LoVo (cell line): ENCODE data around the gene ADAMTS2.

Source experiments
- DNase-seq: peaks from one replicate; pipeline ENCODE4 v3.0.0-alpha.2; 2016; ENCODE audit warnings: low spot score

The ADAMTS2 gene

DNA sequence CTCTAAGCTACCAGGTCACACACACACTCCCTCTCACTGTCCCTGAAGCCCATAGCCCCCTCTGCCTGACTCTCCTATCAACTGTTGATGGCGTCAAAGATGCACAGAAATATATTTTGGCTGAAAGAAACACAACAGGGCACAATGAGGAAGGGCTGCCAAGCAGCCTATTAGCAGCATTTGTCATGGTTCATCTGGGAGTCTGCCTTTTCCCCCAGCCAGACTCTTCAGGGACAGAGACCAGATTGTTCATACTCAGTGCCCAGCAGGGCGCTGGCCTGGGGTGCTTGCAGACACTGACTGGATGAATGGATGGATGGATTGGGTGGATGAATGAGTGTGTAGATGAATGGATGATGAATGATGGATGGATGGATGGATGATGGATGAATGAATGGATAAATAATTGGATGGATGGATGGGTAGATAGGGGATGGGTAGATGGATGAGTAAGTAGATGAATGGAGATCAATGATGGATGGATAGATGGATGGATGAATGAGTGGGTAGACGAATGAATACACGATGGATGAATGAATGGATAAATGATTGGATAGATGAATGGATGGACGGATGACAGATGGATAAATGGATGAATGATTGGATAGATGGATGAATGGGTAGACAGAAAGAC lies 90.5 kb downstream of the ADAMTS2 start:
- no peak for DNase-seq

DNA sequence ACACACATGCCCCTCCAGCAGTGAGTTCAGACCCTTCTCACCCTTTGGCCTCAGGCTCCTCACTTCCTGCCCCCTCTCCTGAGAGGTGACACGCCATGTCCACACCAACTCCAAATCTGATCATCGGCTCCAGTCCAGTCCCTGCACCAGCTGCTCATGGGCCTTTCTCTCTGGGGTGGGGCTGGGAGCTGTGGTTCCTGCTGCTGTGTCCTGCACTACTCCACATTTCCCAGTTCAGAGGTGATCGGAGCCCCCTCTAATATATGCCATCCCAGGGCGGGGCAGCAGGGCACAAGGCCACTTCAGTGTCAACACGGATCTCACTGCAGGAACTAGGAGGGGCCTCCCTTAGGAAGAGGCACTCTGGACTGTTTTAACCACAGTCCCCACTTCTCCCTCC lies 91.5 kb downstream of the ADAMTS2 start:
- no peak for DNase-seq

DNA sequence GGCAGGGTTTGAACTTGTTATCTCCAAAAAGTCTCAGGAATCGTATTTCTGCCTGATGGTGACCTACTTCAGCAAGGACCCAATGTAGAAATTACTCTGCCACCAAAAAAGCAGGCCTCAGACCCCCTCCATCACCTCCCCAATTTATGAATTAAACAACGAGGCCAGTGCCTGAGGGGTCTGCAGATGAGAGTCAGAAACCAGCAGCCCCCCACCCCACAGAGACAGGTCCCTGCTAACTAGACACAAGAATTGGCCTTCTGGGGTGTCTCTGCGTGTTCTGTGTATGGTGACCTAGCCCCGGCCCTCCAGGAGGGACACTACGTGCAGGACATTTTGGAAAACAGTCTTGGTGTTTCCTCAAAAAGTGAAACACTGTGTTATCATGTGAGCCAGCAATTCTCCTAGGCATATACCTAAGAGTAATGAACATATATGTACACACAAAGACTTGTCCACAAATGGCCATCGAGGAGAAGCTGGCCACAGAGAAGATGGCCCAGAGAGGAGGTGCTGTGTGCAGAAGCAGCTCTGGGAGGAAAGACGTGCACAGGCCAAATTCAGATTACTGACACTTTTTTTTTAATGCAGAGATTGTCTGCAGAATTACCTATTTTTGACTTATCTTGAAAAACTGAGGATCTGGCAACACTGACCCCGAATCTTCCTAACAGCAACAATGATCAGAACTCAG lies 93.8 kb downstream of the ADAMTS2 start:
- DNase-seq = no peak

DNA sequence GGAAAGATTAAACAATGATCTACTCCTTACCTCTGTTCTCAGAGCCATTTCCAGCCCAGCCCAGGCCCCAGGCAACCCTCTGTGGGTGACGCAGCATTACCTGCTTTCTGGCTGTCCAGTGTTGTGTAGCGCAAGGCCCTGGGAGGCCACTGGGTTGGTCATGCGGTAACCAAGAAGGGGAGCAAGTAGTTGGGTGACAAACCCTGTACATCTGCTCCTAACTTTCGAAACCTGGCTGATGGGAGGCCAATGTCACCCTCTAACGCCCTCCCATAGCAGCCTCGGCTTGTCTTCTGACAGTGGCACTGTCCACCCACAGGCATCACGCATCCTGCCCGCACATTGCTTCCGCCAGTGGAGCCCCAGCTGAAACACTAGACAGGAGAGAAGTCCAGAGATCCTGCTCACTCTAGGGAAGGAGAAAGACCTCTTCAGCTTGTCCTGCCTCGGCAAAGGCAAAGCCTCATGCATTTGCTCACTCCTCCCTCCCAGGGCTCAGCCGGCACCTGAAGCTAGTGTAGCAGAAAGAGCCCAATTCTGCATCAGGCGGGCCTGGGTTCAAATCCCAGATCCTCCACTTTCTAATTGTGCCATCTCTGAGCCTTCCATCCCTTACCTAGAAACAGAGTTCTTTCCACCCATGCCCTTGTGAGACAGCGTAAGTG lies 94.6 kb downstream of the ADAMTS2 start:
- DNase-seq = no peak

DNA sequence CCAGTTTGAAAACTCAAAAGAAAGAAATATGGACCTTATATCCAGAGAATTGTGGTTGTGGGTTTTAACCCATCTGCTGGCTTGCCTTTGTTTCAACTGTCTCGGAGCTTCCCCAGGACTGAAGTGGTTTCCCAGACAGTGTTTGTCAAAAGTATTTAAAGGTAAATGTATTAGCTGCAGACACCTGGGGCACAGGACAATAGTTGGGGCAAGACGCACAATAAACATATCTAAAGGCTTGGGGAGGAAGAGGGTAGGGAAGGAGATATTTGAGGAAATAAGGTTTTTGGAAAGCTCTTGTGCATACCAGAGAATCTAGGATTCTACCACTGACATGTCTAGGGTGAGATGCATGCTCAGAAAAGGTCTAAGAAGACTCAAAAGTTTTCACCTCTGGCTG lies 99.0 kb downstream of the ADAMTS2 start:
- DNase-seq = no peak

DNA sequence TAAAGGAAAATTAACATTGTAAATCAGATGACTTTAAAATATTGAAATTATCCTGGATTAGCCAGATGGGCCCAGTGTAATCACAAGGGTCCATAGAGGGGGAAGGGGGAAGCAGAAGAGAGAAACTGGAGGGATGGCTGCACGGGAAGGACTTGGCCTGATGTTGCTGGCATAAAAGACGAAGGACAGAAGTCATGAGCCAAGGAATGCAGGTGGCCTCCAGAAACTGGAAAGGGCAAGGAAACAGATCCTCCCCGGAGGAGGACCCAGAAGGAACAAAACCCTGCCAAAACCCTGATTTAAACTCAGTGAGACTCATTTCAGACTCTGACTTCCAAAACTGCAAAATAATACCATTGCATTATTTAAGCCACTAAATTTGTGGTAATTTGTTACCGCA lies 100.2 kb downstream of the ADAMTS2 start:
- no peak for DNase-seq

DNA sequence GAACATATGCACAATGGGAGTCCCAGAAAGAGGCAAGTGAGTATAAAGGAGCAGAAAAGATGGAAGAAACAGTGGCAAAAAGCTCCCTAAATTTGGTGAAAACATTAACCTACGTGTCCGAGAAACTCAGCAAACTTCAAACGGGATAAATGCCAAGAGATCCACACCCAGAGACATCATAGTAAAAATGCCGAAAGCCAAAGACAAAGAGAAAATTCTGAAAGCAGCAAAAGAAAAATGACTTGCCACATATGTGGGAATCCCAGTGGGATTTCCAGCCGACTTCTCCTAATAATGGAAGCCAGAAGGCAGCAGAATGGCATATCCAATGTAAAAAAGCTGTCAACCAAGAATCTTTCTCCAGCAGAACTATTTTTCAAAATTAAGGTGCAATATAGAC lies 101.2 kb downstream of the ADAMTS2 start:
- no peak for DNase-seq

DNA sequence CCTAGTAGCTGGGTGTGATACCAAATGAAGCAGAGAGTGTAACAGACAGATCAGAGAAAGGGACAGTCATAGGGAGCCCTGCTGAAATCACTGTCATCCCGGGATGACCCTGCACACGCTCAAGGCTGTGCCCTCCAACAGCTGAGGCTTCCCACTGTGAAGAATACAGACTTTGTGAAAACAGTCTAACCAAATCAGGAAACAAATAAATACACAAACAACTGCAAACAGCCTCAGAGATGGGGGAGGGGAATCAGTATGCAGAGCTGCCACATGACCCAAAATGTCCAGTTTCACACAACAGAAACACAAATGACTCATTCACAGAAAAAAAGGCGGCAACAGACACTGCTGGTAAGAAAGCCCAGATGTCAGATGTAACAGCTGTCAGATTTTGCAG lies 101.9 kb downstream of the ADAMTS2 start:
- DNase-seq = no peak

DNA sequence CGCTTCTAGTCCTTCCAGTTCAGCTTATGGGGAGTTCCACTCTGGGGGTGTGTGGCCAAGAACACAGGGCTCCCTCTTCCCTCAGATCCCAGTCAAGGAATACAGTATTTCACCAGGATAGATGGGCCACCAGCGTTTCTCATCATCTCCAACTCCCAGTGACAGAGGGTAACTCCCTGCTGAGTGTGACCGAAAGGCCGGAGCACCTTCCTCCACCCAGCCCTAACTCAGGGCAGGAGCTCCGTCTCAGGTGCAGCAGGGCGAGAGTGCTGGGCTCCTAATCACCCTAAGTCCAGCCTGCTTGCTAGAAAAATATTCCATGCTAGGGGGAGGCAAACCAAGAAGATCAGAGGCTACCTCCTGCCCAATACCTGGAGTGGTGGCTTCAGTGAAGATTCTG lies 102.6 kb downstream of the ADAMTS2 start:
- DNase-seq = no peak

DNA sequence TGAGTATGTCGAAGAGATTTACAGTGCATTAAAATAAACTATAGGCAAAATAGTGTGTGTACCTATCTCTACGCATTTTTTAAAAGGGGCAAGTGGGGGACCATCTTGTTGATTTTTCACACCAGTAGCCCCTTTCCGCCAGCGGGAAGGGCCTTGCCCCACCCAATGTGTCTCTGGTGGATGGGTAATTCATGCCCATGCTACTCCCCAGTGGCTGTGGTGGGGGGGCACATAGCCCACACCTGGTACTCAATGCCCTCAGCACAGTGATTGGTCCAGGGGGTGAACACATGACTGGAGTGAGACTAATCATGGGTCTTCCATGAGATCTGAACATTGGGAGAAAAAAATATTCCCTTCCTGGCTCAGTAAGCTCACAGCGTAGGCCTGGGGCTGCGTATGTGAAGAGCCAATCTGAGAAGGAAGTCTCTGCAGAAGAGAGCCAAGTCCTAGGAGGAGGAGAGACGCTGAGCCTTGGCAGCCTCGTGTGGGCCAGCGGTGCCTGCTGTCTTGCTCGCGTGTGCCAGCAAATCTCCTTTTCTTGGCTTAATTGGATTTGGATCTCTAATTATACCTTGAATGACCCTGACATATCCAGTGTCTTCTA lies 103.4 kb downstream of the ADAMTS2 start:
- DNase-seq = no peak

DNA sequence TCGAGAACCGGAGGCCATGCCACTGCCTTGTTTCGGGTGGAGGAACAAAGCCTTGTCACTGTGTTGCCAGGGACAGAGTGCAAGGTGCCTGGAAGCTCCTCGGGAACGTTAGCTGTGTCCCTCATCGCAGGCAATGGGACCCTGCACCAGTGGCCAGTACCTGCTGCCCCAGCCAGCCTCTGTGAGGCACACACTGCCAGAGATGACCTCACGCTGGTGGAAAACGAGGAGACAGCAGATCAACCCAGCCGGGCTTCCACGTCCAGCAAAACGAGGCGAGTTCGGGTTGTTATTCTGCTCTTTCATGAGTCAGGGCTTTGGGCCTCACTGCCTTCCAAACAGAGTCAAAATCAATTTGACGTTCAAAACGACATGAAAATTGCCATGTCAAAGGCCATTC lies 104.1 kb downstream of the ADAMTS2 start:
- no peak for DNase-seq

DNA sequence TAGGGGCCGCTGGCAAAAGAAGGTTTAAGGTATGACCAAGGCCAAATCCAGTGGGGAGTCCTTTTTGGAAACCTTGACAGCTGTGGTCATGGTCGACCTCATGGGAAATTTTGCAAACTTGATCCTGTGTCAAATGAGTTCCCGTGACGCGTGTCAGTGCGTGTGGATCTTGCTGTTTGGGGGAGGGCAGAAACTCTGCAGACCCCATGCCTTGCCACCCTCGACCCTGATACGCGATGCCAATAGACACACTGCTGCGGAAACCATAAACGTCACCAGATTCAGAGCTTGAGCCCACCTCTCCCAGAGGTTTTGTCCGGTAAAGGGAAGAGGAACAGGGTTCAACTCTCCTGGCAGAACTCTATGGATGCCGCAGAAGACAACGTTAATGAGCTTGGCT lies 104.7 kb downstream of the ADAMTS2 start:
- DNase-seq = no peak

DNA sequence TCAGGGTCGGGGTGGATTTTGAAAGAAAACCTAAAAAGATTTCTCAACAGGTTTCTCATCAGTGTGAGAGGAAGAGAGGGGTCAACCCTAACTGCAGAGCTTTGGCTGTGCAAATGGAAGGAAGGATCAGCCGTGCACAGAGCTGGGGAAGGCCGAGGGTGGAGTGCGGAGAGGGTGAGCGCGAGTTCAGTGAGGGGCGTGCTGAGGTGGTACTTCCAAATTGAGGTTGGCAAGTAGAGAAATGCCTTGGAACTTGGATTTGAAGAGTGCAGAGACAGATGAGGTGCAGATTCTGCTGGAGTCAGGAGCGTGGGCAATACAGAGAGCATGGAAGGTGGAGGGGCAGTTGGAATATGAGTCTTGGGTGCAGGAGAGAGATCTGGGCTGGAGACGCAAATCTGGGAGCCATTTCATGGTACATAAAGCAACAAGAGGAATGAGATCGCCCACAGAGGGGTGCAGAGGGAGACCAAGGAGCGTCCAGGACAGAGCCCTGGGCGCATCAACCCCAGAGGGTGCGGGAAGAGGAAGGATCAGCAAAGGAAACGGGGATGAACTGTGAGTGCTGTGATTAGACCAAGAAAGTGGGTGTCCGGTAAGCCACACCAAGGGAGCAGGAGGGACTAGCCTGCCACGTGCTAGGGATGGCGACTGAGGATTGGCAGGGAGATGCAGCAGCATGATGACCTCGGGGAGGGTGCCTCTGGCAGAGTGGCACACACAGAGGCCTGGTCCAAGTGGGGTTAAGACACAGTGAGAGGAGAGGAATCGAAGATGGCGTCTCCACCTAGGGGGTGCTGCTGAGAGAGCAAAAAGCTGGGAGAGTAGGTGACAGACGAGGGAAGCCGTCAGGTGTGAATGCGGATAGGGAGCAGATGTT lies 105.8 kb downstream of the ADAMTS2 start:
- DNase-seq = no peak

DNA sequence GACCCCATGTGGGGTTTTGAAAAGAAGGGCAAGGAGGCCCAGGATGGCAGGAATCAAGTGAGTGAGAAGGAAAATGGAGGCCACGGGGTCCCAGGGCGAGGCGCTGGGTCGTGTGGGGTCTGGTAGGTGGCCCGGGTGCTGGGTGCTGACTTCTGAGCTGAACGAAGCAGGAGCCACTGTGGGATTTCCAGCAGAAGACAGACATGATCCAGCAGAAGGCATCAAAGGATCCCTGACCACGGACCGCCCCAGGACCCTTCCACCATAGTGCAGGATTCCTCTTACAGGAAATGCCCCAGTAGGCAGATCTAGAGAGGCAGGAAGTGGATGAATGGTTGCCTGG lies 106.7 kb downstream of the ADAMTS2 start:
- DNase-seq = no peak

DNA sequence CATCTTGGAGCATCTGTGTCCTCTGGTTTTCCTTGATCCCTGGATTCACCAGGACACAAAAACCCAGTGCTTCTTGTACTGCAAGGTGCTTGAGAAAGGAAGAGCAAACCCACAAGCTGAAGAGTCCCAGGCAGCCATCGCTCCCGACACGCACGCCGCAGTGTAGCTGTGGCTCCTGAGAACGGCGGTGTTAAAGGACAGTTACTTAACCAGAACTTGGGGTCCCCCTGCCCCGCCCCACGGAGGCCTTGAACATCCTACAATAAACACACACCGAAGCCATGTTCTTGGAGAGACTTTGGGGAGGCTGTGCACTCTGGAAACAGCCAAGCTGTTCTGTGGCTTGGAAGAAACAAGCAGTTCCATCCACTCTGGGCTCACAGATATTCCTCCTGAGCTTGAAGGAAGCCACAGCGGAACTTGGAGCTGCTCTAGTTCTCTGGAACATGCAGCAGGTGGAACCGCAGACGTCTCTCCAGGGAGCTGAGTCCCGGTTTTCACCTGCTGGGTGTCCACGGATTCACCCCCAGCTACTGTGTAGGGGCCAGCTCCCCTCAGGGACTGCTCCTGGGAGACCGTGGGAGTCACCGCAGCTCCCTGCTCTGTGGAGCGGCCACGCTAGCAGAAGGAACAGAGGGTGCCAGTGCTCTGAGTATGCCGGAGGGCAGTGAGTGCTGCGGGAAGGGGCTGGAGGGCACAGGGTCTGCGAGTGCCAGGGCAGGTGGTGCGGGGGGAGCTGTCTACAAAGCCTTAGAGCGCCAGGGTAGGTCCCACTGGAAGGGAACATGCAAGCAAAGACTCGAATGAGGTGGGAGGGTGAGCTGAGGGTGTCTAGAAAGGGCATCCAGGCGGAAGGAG lies 107.3 kb downstream of the ADAMTS2 start:
- DNase-seq = no peak

DNA sequence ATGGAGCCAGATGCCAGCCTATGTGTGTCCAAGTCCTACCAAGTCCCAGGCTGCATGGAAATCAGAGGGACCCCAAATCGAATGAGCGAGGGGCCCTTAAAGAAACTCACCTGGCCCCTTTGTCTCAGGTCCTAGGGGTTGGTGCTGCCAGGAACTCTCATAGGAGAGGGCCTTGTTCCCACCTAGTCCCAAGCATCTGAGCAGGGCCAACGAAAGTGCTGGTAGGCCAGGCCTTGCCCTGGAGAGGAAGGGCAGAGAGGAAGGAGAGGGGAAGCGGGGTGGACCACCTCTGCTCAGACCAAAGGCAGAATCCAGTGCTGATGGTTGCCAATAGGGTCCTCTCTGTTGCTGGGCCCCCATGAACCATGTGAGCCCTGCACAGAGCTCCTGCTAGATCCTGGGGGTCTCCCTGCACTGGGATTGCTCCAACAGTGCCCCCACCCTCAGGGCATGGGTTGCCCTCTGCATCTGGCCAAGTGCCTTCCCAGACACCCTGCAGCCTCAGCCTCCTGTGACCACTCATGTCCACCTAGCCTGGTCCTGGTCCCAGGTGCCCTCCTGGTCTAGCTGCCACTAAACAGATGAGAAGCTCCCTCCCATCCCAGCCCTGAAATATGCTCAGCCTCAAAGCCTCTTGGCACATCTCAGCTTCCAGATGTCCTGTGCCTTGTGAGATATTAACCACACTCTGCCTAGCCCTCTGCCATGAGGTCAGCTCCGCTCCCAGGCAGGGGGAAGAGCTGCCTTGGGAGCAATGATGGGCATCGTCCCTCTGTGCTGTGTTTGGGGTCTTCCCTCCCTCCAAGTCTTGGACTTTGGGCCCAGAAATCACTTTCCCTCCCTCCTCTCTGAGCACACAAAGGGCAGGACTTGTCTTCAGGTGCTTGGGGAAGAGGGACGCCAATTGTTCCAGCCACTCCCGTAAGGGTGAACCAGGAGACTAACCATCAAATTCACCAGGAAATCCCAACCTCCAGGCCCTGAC lies 109.6 kb downstream of the ADAMTS2 start:
- no peak for DNase-seq

DNA sequence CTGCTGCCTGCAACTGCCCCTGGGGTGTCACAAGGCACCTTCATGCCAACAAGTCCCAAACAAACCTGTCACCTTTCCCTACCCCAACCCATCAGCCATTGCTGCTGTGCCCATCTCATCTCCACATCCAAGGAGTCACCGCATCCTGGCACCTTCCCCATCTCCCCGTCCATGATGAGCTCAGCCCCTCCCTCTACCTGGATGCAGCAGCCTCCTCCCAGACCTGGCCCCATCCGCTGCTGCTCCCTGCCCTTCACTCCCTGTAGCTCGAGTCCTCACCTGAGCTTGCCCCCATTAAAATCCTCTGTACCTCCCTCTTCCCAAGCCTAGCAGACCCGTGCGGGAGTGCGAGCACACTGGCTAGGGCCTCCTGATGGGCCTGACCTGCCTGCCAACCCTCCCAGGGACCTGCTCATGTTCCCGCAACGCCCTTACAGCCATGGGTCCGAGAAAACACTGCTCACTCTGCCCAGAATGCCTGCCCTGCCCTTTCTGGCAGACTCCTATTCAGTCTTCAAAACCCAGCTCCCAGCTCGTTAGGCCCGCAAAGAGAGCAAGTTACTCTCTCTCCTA lies 110.6 kb downstream of the ADAMTS2 start:
- DNase-seq = no peak

DNA sequence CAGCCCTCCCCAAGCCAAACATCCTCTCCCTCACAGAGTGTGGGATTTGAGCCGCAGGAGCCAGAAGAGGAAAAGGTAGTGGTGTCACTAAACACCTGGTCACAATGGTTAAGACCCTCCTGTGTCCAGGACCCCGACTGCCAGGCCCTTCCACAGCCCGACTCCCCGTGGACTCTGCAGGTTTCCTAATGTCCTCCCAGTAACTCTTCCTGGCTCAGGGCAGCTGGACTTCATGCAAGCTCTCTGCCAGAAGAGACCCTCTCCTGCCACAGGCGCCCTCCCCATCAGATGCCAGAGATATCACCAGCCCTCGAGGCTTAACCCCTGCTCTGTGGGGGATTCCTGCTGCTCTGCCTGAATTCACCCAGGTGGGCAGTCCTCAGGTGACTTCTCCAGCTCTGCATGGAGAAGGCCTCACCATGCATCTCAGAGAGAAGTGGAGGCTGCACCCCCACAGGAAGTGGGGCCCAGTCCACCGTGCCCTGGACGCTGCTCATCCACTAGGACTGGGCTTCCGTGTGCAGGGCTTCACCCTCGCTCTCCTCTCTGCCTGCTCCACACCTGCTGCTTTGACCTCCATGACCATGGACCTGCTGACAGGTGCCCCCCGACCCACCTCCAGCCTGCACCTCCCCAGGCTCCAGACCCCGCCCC lies 111.2 kb downstream of the ADAMTS2 start:
- no peak for DNase-seq

DNA sequence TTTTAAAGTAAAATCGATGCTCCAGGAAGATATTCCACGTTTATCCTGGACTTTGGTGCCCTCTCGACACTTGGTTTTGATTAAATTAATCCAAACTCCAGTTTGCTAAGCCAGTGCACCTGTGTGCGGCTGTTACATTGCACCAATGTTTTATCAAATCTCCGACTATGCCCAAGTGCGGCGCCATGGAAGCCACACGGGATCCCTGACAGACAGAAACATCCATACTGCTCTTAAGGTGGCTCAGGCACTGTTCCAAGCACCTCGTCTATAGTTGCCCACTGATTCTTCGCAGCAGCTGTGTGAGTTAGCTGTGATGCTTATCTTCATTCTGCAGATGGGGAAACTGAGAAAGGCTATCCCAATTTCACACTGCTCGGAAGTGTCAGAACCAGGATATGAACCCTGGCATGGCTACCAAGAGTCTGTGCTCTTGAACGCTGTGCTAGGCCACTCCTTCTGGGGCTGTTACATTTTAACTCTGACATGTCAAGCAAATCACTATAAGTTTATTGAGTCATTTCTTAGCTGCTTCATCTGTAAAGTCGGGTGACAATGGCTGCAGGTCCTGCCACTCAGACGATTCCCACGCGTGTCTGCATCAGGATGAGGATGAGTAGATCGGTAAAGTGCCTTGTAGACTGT lies 113.0 kb downstream of the ADAMTS2 start:
- DNase-seq = no peak
